NCI-H1417 treated with DMSO at 0.1 percent for 48 hours (cell line): Measurements from ENCODE around the gene TMEM128.
"Not testable (repeated sequence)": the region's sequence is repeated elsewhere in the genome, so short reads cannot be mapped to it uniquely, and the experiment has no call there.

Experiments used
- DNase-seq: peaks from one replicate; lab custom pipeline; 2025; lab: John Stamatoyannopoulos, UW

Gene TMEM128, protein sequence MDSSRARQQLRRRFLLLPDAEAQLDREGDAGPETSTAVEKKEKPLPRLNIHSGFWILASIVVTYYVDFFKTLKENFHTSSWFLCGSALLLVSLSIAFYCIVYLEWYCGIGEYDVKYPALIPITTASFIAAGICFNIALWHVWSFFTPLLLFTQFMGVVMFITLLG

DNA sequence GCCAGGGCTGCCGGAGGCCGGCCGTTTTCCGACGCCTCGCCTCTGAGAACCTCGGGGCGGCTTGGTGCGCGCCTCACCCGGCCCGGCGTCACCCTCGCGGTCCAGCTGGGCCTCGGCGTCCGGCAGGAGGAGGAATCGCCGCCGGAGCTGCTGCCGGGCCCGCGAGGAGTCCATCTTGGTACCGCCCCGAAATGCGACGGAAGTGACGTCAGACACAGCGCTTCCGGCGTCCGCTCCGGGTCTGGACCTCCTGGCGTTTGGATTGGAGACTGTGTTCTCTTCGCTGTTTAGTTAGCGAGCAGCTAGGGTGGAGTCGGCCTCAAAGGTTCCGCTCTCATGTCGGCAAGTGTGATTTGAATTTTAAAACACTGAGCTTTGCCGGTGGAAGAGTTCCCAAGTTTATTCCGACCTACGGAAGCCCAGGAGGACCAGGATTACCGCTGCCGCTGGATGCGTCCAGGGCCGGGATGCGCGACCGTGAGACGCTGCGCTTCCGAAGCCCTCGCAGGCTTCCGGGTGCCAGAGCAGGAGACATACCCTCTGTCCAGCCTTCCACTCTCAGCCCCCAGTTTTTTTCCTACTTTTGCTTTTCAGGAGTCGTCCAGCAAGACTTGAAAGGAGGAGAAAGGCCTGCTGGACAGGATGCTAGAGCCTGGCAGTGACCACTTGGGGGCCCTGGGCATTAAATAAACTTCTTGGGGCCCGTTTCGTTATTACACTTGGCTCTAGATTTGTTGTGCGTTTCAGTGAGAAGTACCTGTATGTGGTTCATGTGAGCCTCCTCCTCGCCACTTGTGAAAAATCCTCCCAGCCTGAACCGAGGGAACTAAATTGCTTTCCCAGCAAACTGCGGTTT lies at the start of gene TMEM128:
Gene TMEM128, minus strand, starts transcription at position 195 of the 856 bp plus-strand sequence. Its CDS starts 21 bp downstream, at position 174.
- DNase-seq, result peak; percentile 41

DNA sequence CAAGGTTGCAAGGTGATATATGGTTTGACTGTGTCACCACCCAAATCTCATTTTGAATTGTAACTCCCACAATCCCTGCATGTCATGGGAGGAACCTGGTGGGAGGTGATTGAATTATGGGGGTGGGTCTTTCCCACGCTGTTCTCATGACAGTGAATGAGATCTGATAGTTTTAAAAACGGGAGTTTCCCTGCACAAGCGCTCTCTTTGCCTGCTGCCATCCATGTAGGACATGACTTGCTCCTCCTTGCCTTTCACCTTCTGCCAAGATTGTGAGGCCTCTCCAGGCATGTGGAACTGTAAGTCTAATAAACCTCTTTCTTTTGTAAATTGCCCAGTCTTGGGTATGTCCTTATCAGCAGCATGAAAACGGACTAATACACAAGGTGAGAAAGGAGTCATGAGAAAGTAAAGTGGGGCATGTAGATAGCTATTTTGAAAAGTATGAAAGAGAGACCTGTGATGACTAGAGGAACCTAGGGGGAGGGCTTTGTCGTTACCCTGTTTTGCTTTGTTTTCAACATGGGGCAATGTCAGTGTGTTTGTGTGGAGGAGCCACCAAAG lies 48.3 kb upstream of the TMEM128 start:
- no peak for DNase-seq

DNA sequence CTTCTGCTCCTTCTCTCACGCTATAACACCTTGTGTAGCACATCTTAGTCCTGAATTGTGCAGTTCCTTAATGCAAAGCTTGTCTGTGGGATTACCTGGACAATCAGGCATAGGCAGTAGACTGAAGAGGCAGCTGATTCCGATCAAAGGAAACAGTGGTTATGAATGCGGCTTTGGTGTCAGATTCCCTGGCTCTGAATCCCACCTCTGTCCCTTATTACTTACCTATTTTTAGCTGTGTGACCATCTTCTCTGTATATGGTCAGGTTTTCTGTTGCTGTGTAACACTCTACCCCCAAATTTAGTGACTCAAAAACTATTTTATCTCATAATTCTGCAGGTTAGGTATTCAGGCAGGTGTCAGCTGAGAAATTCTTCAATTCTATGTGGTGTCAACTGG lies 45.3 kb upstream of the TMEM128 start:
- no peak for DNase-seq

DNA sequence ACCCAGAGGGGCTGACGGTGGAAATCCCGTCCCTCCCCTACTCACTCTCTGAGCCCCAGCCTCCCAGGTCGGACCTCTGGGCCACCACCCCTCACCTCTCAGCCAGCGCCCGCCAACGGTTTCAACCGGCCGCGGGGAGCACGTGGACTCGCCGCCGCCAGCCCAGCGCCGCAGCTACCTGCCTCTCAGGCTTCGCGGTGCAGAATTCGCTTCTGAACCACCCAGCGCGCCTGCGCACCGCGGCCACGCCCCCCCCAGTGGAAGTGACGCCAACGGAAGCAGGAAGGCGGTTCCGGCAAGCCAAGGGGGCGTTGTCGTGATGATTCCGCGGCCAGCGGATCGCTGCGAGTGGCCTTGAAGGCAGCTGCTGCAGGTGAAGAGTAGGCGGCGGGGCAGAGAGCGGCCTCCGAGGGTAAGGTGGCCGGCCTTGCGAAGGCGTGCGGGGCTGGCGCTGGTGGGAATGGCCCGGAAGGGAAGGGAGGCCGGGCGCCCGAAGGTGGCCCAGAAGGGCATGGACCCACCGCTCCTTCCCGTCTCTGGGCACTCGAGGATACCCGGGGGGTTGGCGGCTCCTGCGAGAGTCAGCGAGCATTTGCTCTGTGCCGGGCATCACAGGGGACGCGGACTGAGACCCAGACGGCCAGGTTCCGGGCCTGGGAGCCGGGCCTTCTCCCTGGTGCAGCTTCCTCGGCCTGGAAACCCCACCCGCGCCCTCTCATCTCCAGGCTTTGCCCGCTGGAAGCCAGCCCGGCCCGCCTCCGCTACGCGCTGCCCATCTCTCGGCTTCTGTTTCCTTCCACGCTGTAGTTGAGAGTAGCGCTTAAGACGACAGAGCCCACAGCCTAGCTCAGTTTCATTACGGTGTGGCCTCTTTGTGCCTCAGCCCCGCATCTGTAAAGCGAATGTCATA lies 42.2 kb upstream of the TMEM128 start, which contains the start of the genes LYAR and ZBTB49:
Gene LYAR, minus strand, starts transcription at position 214 of the 910 bp plus-strand sequence. CDS start 6,412 bp downstream, outside the sequence.
Gene ZBTB49, plus strand, starts transcription at position 311 of the 910 bp plus-strand sequence. CDS start 9,695 bp downstream, outside the sequence.
- DNase-seq, result peak; percentile 17

DNA sequence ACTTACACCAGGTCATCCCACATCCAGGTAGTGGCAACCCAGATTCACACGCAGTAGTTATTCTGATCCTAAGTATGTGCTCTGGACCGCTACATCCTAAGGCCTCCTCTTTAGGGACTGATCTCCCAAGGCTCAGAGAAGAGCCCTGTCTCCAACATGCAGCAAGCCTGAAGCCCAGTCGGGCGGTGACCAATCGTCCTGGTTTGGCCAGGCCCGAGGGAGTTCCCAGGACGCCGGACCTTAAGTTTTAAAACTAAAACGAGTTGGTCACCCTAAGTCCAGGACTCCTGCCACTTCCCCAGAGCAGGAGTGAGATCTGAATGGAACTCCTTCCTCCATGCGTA lies 41.5 kb upstream of the TMEM128 start:
- DNase-seq, result no peak

DNA sequence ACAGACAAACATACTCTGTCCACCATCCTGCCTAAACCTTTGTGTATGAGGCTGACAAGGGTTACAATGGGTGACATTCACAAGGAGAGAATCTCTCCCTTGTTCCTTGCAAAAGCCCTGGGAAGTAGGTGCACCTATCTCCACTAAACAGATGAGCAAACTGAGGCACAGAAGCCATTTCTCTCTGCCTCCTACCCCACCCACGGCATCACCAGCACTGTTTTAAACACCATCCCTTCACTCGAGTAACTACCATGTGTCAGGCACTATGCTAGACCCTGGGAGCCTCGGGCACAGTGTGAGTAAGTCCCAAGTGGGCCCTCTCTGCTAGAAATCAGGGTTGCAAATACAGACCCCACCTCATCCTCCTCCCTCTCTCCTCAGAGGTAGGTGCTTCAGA lies 41.0 kb upstream of the TMEM128 start:
- DNase-seq, result no peak

DNA sequence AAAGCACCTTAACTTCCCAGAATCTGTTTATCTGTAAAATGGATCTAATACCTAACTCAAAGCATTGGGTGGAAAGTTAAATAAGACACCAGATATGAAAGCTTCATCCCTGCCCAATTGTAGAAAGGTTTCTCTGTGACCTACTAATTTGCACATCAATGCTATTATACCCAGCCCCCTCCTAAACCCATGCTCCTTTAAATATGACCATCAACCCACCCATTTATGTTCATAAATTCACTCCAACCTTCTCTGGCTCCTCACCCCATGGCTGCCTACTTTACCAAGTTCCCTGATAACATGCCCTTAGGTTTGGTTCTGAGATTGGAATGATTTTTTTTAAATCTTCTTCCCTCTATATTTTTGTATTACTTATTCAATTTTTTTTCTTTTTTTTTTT lies 40.1 kb upstream of the TMEM128 start:
- DNase-seq, result no peak

DNA sequence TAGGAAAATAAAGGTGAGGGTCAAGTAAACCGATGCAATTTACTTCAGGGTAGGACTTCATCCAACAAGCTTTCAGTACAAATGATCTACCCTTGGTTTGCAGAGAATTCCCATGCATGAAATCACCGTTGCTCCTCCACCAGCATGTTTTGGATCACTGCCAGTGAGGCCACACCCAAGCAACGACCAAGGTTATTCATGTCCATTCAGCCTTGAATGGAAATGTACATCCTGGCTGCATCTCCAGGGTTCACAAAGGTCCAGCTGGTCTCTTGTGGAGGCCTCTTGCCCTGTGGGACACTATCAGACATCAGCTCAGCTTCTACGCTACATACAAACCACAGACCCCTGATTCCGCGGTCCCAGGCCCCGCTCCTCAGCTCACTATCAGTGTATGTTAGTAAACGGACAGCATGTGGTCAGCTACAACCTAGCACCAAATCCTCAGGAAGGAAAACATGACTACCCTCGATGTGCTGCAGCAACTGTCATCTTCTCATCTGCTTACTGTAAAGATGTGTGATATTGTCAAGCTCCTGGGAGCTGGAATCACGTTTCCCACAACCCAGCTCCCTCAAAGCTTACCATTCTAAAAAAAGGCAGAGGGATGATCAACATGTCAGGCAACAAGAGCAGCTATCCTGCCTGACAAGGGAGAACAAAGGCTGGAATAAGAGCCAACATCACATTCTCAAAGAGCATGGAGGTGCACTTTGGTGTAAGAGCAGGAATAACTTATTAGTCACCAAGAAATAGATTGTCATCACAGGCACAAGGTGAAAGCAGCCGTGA lies 37.0 kb upstream of the TMEM128 start:
- no peak for DNase-seq

DNA sequence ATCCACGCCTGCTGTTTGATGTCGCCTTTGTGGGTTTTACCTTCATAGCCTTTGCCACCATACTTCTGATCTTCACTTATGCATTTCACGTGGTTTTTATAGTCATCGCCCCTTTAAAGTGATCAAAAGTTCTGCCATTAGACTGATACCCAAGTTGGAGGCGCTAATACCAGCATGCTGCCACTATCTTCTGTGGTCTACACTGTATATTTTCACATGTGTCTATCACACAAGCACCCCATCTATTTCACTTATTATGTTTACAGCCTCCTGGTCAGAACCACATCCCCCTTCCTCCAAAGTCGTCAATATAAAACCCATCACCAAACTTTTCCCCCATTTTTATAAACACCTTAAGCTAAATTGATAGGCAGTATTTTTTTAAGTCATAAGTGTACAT lies 33.8 kb upstream of the TMEM128 start:
- DNase-seq, result no peak

DNA sequence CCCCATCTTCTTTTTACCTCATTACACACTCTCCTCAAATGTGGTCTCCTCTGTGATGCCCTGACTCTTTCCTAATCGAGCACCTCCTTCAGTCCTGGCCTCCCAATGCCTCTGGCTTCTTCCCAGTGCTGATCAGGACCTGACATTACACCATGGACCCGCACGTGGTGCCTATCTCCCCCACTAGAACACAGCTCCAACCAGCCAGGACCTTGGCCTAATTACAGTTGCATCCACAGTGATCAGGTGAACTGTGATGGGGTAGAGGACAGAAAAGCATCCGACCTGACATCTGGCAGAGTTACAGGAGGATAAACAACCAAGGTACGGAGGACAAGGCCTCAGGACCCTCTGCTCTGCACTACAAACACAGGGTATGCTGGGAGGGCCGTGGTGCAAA lies 29.5 kb upstream of the TMEM128 start:
- DNase-seq, result no peak

DNA sequence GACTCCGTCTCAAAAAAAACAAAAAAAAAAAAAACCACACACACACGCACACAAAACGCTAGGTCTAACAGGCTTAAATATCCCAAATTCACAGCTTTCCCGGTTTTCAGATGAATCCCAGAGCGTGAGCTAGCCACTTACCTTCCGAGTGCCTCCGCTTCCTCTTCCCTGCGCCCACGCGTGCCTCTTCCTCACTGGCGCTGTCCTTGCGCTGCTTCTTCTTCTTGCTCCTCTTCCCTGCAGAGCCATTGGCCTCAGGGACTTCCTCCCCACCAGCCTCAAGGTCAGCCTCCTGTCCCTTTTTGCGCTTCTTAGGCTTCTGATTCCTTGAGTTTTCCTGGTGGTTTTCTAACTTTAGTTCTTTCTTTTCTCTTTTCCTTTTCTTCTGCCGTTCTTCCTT lies 26.2 kb upstream of the TMEM128 start:
- no peak for DNase-seq

DNA sequence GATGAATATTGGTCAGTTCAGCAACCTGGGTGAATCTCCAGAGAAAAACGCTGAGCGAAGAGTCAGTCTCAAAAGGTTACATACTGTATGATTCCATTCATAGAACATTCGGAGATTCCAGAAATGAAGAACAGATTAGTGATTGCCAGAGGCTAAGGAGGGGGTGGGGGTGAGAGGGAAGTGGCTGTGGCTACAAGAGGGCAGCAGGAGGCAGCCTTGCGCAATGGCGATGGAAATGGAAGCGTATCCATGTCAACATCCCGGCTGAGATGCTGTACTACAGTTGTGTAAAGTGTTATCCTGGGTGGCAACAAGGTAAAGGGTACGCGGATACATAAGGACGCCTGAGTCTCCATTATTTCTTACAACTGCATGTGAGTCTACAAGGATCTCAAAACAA lies 23.9 kb upstream of the TMEM128 start:
- DNase-seq, result no peak

DNA sequence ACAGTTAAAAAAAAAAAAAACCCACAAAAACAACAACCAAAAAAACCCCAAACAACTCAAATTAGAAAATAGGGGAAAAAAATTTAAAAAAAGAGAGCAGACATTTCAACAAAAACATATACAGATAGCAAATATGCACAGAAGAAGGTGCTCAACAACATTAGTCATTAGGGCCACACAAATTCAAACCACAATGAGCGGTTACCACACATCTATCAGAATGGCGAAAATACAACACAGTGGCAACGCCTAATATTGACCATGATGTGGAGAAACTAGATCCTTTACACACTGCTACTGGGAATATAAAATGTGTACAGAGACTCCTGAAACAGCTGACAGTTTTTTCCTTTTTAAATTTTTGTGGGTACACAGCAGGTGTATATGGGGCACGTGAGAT lies 22.5 kb upstream of the TMEM128 start:
- no peak for DNase-seq

DNA sequence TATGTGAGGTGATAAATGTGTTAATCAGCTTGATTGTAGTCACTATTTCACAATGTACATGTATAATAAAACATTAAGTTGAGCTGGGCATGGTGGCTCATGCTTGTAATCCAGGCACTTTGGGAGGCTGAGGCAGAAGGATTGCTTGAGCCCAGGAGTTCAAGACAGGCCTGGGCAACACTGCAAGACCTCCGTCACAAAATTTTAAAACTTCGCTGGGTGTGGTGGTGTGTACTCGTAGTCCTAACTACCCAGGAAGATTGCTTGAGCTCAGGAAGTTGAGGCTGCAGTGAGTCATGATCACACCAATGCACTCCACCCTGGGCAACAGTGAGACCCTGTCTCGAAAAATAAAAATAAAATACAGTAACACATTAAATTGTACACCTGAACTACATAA lies 21.8 kb upstream of the TMEM128 start:
- DNase-seq, result no peak

DNA sequence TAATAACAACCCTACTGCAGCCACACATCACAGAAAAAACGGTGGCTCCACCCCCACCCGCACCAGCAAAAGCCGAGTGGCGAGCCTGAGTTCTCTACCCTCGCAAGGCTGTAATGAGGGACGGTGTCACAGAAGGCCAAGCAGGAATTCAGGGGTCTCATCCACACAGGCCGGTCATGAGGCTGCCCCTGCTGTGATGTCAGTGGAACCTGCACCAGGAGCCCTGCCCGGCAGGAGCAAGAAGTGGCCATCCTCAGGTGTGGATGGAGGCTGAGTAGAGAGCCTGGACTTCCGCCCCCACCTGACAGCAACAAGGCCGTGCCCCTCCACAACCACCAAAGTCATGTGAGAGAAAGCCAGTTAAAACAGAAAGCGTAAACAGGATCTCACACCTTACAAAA lies 21.3 kb upstream of the TMEM128 start:
- no peak for DNase-seq

DNA sequence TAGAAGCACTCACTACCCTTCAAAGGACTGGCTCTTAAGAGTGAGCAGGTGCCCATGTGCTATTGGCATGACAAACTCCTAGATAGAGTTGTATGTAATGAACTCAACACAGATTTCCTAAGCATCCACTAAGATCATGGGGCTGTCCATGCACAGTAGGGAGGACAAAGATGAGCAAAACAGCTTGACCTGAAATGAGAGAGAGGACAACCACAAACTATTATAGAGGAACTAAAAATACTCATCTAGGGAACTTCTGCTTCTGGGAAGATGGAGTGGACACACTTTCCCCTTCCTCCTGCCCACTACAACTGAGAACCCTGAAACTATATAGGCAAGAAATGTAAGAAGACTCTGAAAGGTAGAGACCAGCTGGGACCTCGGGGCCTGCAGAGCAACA lies 20.8 kb upstream of the TMEM128 start:
- no peak for DNase-seq

DNA sequence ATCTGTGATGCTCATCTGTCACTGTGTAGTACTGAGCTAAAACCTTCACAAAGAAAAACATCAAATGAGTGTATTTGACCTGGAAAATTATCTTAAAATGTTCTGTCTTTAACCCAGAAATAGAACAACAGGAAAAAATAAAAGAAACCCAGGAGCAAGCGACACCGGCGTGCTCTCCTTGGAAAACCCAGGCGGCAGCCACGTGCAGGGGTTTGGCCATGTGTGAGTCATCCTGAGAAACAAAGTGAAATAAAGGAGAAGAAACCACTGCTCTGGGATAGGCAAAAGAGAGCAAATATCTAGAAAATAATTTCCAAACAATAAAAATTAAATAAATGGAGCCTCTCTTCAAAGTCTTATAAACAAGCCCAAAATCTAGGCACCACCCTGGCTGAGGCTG lies 20.0 kb upstream of the TMEM128 start:
- DNase-seq, result no peak

DNA sequence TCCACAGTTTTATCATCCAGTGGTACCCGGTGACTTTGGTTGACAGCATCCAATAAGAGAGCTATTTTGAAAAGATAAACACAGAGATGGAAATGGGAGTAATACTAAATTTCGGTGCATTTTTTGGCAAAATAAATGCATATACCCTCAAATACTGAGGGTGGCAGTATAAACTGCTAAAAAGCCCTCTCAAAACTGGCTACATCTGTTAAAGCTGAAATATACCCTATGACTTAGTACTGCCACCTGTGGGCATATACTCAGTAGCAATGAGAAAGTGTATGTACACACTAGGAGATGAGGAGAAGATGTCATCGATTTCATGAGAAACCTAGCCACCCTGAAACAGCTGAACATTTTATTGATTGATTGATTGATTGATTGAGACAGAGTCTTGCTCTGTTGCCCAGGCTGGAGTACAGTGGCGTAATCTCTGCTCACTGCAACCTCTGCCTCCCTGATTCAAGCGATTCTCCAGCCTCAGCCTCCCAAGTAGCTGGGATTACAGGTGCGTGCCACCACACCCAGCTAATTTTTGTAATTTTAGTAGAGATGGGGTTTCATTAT lies 12.2 kb upstream of the TMEM128 start:
- peak; percentile 0 for DNase-seq

DNA sequence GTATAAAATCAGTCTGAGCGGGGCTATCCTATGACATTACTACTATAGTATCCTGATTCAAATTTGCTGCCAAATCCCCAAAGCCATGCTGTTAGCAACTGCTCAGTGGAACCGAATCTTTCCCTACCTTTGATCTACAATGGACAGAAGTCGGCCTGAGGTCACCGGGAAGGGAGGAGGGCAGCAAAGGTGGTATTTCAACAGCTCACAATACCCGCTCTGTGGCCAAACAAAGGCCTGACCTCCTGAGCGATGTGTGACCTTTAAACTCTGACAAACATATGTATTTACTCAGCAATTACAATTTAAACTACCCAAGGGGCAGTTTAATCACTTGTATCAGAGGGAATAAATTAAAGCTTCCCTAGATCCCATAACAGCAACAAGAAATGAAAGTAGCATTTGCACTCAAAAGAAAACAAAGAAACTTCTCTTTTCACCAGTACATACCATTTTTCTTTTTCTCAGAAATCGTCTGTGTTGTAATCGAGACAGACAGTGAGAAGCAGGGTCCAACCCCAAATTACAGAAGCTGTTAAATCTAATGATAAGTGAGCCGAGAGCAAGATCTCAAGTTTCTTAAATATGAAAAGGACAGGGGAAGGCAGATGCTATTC lies 11.6 kb upstream of the TMEM128 start:
- DNase-seq, result no peak

DNA sequence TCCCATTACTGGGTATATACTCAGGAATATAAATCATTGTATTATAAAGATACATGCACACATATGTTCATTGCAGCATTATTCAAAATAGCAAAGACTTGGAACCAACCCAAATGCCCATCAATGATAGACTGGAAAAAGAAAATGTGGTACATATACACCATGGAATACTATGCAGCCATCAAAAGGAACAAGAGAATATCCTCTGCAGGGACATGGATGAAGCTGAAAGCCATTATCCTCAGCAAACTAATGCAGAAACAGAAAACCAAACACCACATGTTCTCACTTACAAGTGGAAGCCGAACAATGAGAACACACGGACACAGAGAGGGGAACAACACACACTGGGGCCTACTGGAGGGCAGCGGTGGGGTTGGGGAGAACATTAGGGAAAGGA lies 9.7 kb upstream of the TMEM128 start:
- not testable (repeated sequence) for DNase-seq

DNA sequence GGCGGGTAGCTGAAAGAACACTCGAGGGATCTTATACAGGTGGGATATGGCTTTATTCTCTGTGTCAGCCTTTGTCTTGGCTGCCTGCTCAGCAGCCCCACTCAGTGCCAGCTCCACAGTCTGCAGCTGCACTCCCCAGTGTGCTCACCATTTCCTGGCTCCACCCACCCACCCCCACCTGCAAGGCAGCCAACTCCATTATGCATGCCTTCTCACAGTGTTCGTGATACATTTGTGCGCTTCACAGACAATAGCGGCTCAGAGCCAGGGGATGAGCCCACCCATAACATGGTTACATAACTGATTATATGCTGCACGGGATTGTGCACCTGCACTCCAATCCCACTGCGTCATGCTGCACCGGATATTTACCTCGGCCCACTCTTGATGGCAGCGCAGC lies 8.8 kb upstream of the TMEM128 start:
- DNase-seq, result no peak
